HUES64 (cell line): ENCODE data around the gene NUTF2.
"Not testable (repeated sequence)": the region's sequence is repeated elsewhere in the genome, so short reads cannot be mapped to it uniquely, and the experiment has no call there.

Experiments used
- H3K27ac ChIP-seq: 2 replicates; pipeline ENCODE4 v1.7.0; 2013; ENCODE audit warnings: low read depth, low read length, inconsistent platforms
- H3K27me3 ChIP-seq: 2 replicates; pipeline ENCODE4 v1.6.1; 2013; ENCODE audit warnings: mild to moderate bottlenecking, low read length; ENCODE audit not compliant: insufficient read depth
- H3K36me3 ChIP-seq: 2 replicates; pipeline ENCODE4 v1.6.1; 2013; ENCODE audit warnings: mild to moderate bottlenecking, low read length; ENCODE audit not compliant: insufficient read depth
- H3K4me1 ChIP-seq: 2 replicates; pipeline ENCODE4 v1.6.1; 2013; ENCODE audit warnings: mild to moderate bottlenecking, low read length, moderate library complexity; ENCODE audit not compliant: insufficient read depth
- H3K4me3 ChIP-seq: 2 replicates; pipeline ENCODE4 v1.5.1; 2013; ENCODE audit warnings: mild to moderate bottlenecking, low read length, moderate library complexity
- H3K9ac ChIP-seq: 2 replicates; pipeline ENCODE4 v1.6.1; 2013; ENCODE audit warnings: mild to moderate bottlenecking, low read depth, low read length
- H3K9me3 ChIP-seq: 2 replicates; pipeline ENCODE4 v1.6.1; 2013; ENCODE audit warnings: low read depth, low read length; ENCODE audit not compliant: insufficient read depth
- WGBS: fragments of 150-250, 120-280 bp; methylation state at CpG from one replicate; pipeline ENCODE4 v1.1.7; 2013; ENCODE audit warnings: missing lambda C conversion rate; 5-methylcytosine and 5-hydroxymethylcytosine counted together

Gene NUTF2

DNA sequence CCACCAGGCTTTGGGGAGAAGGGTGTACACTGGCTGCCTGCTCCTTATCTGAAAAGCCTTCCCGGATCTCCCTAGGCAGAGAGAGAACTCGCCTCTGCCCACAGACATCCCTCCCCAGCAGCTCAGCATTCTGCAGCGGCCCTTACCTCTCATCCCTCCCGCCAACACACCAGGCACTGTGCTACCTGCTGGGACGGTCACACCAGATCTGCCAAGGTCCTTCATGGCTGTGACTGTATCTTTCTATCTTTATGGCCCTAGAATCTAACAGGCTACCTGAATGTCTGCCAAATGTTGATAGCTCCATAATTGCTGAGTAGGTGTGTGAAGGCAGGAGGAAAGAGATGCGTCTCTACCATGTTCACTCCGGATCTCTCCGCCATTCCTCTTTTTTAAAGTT, 32.2 kb upstream of the NUTF2 start:
- 84% methylated on average over 8 of the region's 8 CpGs for WGBS
- Histone ChIP-seq H3K9me3 (no peaks in the 10 kb centered on the region), H3K9ac (no peak overlapping the region), H3K27ac (no peak overlapping the region), H3K4me3 (no peak overlapping the region), H3K36me3 (no peaks in the 10 kb centered on the region), H3K4me1 (no peaks in the 10 kb centered on the region), H3K27me3 (no peaks in the 10 kb centered on the region)

DNA sequence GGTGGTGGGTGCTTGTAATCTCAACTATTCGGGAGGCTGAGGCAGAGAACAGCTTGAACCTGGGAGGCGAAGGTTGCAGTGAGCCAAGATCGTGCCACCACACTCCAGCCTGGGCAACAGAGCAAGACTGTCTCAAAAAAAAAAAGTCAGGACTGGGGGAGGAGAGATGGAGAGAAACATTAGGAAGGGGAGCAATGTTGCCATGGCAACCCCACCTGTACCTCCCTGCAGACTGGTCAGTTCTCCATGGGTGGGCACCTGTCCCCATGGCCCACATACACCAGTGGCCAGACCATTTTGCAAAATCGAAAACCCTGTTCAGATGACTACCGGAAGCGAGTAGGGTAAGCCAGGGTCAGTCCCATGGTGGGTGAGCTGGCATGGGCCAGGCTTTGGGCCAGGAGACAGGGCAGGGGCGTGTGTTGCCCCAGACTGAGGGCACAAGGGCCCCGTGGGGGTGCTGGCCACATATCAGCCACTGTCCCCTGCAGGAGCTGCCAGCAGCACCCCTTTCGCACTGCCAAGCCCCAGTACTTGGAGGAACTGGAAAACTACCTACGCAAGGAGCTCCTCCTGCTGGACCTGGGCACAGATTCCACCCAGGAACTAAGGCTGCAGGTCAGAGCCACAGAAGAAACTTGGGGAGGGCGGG, 26.0 kb upstream of the NUTF2 start:
- H3K36me3 ChIP-seq = no peaks in the 10 kb centered on the region
- no peak overlapping the region for H3K27ac ChIP-seq
- no peaks in the 10 kb centered on the region for H3K9me3 ChIP-seq
- no peak overlapping the region for H3K4me3 ChIP-seq
- no peak overlapping the region for H3K9ac ChIP-seq
- 92% methylated on average over 11 of the region's 11 CpGs for WGBS
- H3K27me3 ChIP-seq = no peaks in the 10 kb centered on the region
- H3K4me1 ChIP-seq = peaks cover 8% of the 10 kb centered on the region

GRCh38 chr16:67822511-67822910, 24.2 kb upstream of the NUTF2 start:
- WGBS = 88% methylated on average over 2 of the region's 2 CpGs
- no peak overlapping the region for H3K4me3 ChIP-seq
- H3K4me1 ChIP-seq = peaks cover 8% of the 10 kb centered on the region
- H3K27me3 ChIP-seq = no peaks in the 10 kb centered on the region
- no peak overlapping the region for H3K27ac ChIP-seq
- peaks cover 15% of the 10 kb centered on the region for H3K36me3 ChIP-seq
- H3K9me3 ChIP-seq = no peaks in the 10 kb centered on the region
- peak overlapping the region; percentile 31; the same call in 1 of the 2 replicates for H3K9ac ChIP-seq

DNA sequence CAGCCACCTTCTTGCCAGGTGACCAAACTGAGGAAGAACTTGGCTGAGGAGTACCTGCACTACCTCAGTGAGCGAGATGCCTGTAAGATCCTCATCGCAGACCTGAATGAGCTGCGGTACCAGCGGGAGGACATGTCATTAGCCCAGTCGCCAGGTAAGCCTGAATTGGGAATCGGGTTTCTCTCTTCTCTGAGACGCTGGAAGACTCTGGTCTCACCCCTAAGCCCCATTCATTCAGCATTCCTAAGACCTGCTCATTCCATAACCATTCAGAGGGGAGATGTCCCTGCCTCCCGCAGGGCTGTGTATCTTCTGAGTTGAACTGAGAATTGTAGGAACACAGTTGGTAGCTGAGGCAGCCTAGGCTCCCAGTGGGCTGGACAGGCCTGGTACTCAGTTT, 21.6 kb upstream of the NUTF2 start:
- WGBS = 83% methylated on average over 8 of the region's 8 CpGs
- no peaks in the 10 kb centered on the region for H3K27me3 ChIP-seq
- H3K36me3 ChIP-seq = peaks cover 40% of the 10 kb centered on the region

GRCh38 chr16:67825906-67826305, 20.8 kb upstream of the NUTF2 start:
- no peaks in the 10 kb centered on the region for H3K9me3 ChIP-seq
- 96% methylated on average over 14 of the region's 14 CpGs for WGBS
- H3K27ac ChIP-seq = no peak overlapping the region
- no peaks in the 10 kb centered on the region for H3K27me3 ChIP-seq
- H3K36me3 ChIP-seq = peaks cover 48% of the 10 kb centered on the region
- H3K4me3 ChIP-seq = no peak overlapping the region
- peaks cover 8% of the 10 kb centered on the region for H3K4me1 ChIP-seq
- no peak overlapping the region for H3K9ac ChIP-seq

More for the DNA sequence above, 21.6 kb upstream of the NUTF2 start:
- Histone ChIP-seq H3K9ac (no peak overlapping the region), H3K4me1 (peaks cover 8% of the 10 kb centered on the region), H3K4me3 (no peak overlapping the region), H3K9me3 (no peaks in the 10 kb centered on the region), H3K27ac (no peak overlapping the region)

DNA sequence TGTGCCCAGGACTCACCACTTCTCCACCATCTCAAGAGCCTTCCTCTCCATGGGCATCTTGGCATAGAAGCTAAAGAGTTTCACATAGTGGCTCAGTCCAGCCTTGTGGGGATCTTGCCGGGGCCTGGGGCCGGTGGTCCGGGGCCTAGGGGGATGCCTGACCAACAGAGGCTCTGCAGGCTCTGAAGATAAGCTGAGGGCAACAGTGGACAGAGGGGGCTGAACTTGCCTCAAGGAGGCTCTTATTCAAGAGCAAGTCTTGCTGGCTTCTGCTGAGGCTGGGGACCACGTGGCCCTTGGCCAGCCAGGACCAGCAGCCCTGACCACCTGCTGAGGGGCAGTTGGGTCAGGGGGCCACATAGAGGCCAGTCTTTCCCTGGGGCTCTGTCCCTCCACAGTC, 18.1 kb upstream of the NUTF2 start:
- no peak overlapping the region for H3K4me3 ChIP-seq
- 97% methylated on average over 4 of the region's 4 CpGs for WGBS
- H3K9me3 ChIP-seq = no peaks in the 10 kb centered on the region
- H3K9ac ChIP-seq = no peak overlapping the region
- no peaks in the 10 kb centered on the region for H3K27me3 ChIP-seq
- peaks cover 60% of the 10 kb centered on the region for H3K36me3 ChIP-seq
- peaks cover 8% of the 10 kb centered on the region for H3K4me1 ChIP-seq
- no peak overlapping the region for H3K27ac ChIP-seq

DNA sequence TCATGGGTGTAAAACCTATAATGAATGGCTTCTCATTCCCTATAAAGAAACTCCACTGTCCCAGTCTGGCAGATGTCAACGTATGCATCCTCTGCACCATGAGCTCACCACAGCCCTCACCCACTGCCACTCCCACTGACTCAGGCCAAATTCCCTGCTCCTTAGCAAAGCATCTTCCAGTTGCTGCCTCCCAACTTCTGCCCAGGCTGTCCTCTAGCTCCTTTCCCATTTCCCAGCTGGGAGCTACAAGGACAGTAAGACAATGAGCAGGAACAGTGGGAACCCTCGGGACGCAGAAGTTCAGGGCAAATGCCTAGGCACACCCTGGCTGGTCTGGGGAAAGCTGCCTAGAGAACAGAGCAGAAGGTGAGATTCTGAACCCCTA, 13.7 kb upstream of the NUTF2 start:
- Histone ChIP-seq H3K27me3 (no peaks in the 10 kb centered on the region), H3K4me1 (no peaks in the 10 kb centered on the region), H3K36me3 (peaks cover 40% of the 10 kb centered on the region), H3K9ac (peak overlapping the region; percentile 86), H3K4me3 (peak overlapping the region; percentile 72), H3K27ac (no peak overlapping the region), H3K9me3 (no peaks in the 10 kb centered on the region)
- 16% methylated on average over 3 of the region's 3 CpGs for WGBS

DNA sequence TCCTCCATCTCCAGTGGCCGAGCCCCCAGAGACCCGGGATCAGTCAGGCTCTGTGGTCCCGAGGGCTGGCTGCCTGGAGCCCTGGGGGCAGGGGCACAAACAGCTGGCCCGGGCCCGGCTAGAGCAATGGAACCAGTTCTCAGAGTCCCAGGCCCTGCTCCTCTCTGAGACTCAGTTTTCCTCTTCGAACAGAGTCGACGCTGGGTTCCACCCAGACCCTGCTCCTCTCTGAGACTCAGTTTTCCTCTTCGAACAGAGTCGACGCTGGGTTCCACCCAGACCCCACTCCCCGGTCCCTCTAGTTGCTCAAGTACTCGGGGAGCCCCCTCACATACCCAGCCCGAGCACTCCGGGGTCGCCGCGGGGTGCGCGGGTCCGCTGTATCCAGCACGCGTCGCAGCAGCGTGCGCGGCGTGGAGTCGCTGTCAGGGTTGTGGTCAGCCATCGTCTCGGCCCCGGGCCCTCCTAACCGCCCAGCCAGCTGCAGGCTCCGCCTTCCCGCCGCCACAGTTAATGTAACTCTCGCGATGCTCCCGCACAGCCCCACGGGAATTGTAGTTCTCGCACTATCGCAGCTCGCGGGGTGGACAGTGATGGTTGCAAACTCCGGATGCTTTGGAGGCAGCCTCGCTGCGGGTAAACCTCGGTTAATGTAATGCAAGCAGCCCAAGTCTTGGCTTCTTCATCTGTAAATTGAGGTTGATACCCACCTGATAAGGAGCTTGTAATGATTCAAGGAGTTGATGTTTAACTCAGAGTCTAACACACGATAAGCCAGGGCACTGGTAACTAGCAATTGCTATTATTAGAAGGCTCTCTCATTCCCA, 13.1 kb upstream of the NUTF2 start:
- Histone ChIP-seq H3K4me3 (peak overlapping the region; percentile 72), H3K27ac (no peak overlapping the region), H3K9ac (peak overlapping the region; percentile 86), H3K9me3 (no peaks in the 10 kb centered on the region), H3K36me3 (peaks cover 34% of the 10 kb centered on the region), H3K4me1 (no peaks in the 10 kb centered on the region), H3K27me3 (no peaks in the 10 kb centered on the region)
- 2% methylated on average over 49 of the region's 49 CpGs for WGBS

DNA sequence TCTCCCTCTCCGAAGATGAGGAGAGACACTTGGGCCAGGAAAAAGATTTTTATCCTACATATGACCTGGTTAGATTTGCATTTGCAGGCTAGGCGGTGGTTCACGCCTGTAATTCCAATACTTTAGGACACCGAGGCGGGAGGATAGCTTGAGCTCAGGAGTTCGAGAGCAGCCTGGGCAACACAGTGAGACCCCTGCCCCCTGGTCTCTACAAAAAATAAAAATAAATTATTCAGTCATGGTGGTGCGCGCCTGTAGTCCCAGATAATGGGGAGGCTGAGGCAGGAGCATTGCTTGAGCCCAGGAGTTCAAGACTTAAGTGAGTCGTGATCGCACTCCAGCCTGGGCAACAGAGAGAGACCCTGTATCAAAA, 12.5 kb upstream of the NUTF2 start:
- Histone ChIP-seq H3K27me3 (no peaks in the 10 kb centered on the region), H3K36me3 (peaks cover 28% of the 10 kb centered on the region), H3K9ac (peak overlapping the region; percentile 86), H3K4me3 (peak overlapping the region; percentile 72), H3K4me1 (no peaks in the 10 kb centered on the region), H3K27ac (no peak overlapping the region), H3K9me3 (no peaks in the 10 kb centered on the region)
- 90% methylated on average over 10 of the region's 10 CpGs for WGBS

- H3K27ac ChIP-seq, H3K4me1 ChIP-seq, H3K27me3 ChIP-seq, H3K36me3 ChIP-seq, H3K4me3 ChIP-seq, H3K9me3 ChIP-seq, H3K9ac ChIP-seq: not testable (repeated sequence)
- 94% methylated on average over 10 of the region's 10 CpGs for WGBS
Measured at GRCh38 chr16:67837190-67837589, 9.5 kb upstream of the NUTF2 start.

DNA sequence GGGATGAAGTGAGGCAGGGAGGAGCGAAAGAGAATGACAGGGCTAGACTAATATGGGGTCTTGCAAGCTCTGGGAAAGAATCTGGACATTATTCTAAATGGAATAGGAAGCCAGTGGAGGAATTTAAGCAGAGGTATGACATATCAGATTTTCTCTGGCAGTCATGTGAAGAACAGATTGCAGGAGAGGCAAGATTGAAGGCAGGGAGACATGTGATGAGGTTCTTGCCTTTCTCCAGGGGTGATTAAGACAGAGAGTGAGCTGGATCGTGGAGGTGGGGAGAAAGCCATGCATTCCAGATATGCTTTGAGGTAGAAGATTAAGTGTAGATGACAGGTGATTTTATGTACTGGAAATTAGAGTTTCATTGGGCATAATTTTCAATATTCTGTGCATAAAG, 8.9 kb upstream of the NUTF2 start:
- Histone ChIP-seq H3K27me3 (no peaks in the 10 kb centered on the region), H3K27ac (no peak overlapping the region), H3K9ac (no peak overlapping the region), H3K4me3 (no peak overlapping the region), H3K9me3 (no peaks in the 10 kb centered on the region), H3K36me3 (no peaks in the 10 kb centered on the region), H3K4me1 (peaks cover 5% of the 10 kb centered on the region; the same call in 1 of the 2 replicates)
- 89% methylated on average over 2 of the region's 2 CpGs for WGBS
